BJ (cell line): ENCODE results near the gene RBM26. TPM values are rescaled to one million over a fixed set of nuclear protein-coding genes. Genes with fewer than 3 reads are reported as not detected.
"Not testable (repeated sequence)": the region's sequence is repeated elsewhere in the genome, so short reads cannot be mapped to it uniquely, and the experiment has no call there.

Experiments used
- CTCF ChIA-PET: fragments of 350-600 bp; formaldehyde crosslinking; extraction: SDS; loops from one replicate; lab custom pipeline; 2021; ENCODE audit warnings: antibody characterized with exemption, inconsistent platforms; lab: Yijun Ruan, JAX
- POLR2A ChIA-PET: fragments of 300-600 bp; sonication (Branson Sonifier 250); formaldehyde crosslinking; extraction: SDS; loops from one replicate; lab custom pipeline; 2021; ENCODE audit warnings: antibody characterized with exemption; lab: Charles Lee
- DNase-seq: peaks from one replicate; pipeline ENCODE4 v3.0.0-alpha.2; 2011; ENCODE audit warnings: low read depth
- H3K27me3 ChIP-seq: 2 replicates; pipeline ENCODE4 v1.6.0; 2011; ENCODE audit warnings: low read length; ENCODE audit not compliant: control insufficient read depth, insufficient read depth
- H3K36me3 ChIP-seq: 2 replicates; pipeline ENCODE4 v1.5.1; 2011; ENCODE audit warnings: low read length; ENCODE audit not compliant: control insufficient read depth, insufficient read depth
- H3K4me3 ChIP-seq: 2 replicates; pipeline ENCODE4 v1.5.1; 2011; ENCODE audit warnings: low read depth, mild to moderate bottlenecking, control low read depth, low read length
- polyA plus RNA-seq: library from polyadenylated mRNA; depleted of rRNA; stranded (reverse); fragments of >200 nt; gene quantifications from 2 replicates; pipeline ENCODE4 v1.2.3, GENCODE V29; 2011
- TF ChIP-seq, protein P1 (sequence below): IDR thresholded peaks from 2 replicates; pipeline ENCODE4 v1.5.1; 2011; ENCODE audit warnings: low read depth, mild to moderate bottlenecking, control low read depth, inconsistent platforms, low read length, moderate library complexity; ENCODE audit not compliant: insufficient read depth

RBM26 gene
- polyA plus RNA-seq, 1 experiment = 7.9 TPM

DNA sequence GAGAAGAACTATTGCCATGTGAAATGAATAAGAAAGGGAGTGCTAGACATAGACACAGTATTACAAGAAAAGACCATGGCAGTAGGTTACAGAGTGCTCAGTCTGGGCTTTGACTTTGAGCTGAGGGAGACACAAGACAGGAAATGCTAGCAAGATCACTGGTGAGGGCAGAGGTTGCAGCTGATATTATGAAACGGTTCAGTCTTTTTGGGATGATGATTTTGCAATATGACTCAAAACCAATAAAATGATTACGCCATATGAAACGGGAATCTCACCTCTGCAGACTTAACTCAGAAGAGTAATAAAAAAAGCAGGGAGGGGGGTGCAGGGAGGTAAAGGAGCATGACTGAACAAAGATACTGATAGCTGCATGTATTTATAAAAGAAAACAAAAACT, 123.1 kb downstream of the RBM26 start:
- TF ChIP-seq, protein P1, sequence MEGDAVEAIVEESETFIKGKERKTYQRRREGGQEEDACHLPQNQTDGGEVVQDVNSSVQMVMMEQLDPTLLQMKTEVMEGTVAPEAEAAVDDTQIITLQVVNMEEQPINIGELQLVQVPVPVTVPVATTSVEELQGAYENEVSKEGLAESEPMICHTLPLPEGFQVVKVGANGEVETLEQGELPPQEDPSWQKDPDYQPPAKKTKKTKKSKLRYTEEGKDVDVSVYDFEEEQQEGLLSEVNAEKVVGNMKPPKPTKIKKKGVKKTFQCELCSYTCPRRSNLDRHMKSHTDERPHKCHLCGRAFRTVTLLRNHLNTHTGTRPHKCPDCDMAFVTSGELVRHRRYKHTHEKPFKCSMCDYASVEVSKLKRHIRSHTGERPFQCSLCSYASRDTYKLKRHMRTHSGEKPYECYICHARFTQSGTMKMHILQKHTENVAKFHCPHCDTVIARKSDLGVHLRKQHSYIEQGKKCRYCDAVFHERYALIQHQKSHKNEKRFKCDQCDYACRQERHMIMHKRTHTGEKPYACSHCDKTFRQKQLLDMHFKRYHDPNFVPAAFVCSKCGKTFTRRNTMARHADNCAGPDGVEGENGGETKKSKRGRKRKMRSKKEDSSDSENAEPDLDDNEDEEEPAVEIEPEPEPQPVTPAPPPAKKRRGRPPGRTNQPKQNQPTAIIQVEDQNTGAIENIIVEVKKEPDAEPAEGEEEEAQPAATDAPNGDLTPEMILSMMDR = no peak
- DNase-seq = no peak
- peaks cover 4% of the 10 kb centered on the region for H3K27me3 ChIP-seq
- H3K4me3 ChIP-seq = no peak overlapping the region
- POLR2A ChIA-PET = no interaction called here
- CTCF ChIA-PET = no interaction called here
- no peaks in the 10 kb centered on the region for H3K36me3 ChIP-seq

DNA sequence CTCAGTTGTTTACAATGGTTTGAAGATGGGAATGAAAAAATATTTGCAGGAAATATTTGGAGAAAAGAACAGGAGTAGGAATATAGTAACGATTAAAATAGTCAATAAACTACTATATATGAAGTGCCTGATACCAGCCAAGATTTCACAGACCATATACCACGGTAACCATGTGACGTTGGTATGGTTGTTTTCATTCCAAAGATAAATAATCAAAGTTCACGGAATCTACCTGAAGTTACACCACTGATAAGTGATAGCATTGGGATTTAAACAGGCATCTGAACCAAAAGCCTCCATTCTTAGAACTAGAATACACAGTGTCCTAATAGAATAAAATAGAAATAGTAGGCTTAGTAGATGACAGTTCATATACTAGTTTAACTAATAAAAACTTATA, 123.5 kb downstream of the RBM26 start:
- DNase-seq = no peak
- POLR2A ChIA-PET = no interaction called here
- TF ChIP-seq, protein P1 = no peak
- Histone ChIP-seq H3K4me3 (no peak overlapping the region), H3K27me3 (peaks cover 1% of the 10 kb centered on the region; the same call in 1 of the 2 replicates), H3K36me3 (no peaks in the 10 kb centered on the region)
- CTCF ChIA-PET = no interaction called here

DNA sequence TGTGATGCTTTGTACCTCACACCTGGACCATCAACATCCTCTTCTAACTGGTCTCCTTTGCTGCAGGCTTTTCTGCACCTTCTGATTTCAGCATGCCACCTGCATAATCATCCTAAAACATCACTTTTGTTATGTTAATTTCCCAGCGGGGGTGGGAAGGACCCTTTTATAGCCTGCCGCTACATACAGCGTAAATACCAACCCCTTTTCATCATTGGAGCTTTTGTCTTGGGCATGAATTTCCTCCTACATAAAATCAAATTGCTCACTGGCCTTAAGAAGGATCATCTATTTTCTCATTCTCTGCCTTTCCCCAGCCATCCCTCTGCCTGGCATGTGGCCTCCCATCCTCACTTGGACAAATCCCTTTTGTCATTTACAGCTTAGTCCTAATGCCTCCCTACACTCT, 124.7 kb downstream of the RBM26 start:
- peaks cover 1% of the 10 kb centered on the region; the same call in 1 of the 2 replicates for H3K27me3 ChIP-seq
- no peaks in the 10 kb centered on the region for H3K36me3 ChIP-seq
- ChIA-PET CTCF (no interaction called here), POLR2A (no interaction called here)
- DNase-seq = no peak
- TF ChIP-seq, protein P1 = no peak
- no peak overlapping the region for H3K4me3 ChIP-seq

DNA sequence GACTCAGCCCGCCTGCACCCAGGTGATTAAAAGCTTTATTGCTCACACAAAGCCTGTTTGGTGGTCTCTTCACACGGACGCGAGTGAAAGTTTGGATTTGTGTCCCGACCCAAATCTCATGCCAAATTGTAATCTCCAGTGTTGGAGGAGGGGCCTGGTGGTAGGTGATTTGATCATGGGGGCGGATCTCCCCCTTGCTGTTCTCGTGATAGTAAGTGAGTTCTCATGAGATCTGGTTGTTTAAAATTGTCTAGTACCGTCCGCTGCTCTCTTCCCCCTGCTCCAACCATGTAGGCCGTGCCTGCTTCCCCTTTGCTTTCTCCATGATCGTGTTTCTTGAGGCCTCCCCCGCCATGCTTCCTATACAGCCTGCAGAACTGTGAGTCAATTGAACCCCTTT, 126.3 kb downstream of the RBM26 start:
- DNase-seq, H3K36me3 ChIP-seq, CTCF ChIA-PET, H3K4me3 ChIP-seq, POLR2A ChIA-PET, H3K27me3 ChIP-seq: not testable (repeated sequence)

DNA sequence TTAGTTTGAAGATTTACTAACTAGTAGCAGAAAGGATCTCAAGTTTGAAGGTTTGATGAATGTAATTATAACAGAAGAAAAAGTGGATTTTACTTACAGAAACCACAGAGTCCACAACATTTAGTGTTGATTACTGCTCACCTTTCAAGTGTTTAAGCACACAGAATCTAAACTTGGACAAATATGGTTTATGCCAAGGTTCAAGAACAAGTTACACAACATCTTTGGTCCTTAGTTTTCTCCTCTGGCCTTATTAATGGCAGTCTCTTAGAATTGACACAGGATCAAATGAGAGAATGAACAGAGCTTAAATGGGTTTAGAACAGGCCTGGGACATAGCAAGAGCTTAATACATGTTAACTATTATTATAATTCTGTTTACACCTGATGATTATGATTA, 133.0 kb downstream of the RBM26 start:
- CTCF ChIA-PET = interaction anchor here (0.8 kb wide), 1 partner anchor 10 kb away, joined by 3 read pairs; no protein-coding TSS in a partner anchor
- Histone ChIP-seq H3K27me3 (no peaks in the 10 kb centered on the region), H3K4me3 (no peak overlapping the region), H3K36me3 (no peaks in the 10 kb centered on the region)
- POLR2A ChIA-PET = no interaction called here
- TF ChIP-seq, protein P1 = no peak
- no peak for DNase-seq

DNA sequence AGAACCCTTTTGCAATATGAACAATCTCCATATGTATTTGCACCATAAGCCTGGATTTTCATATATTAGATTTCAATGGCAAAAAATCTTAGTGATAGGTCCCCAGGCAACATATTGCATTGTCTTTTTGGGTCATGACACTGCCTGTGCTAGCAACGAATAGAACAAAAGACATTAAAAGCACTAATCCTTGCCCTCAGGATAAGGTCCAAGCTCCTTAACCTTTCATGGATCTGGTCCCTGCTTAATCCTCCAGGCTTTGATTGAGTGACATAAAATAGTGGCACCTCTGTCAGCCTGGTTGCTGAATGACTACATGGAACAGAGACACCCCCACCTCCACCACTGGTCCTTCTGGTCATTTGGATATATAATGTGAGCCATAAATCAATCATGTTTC, 134.4 kb downstream of the RBM26 start:
- Histone ChIP-seq H3K27me3 (no peaks in the 10 kb centered on the region), H3K4me3 (no peak overlapping the region), H3K36me3 (no peaks in the 10 kb centered on the region)
- DNase-seq = no peak
- ChIA-PET CTCF (no interaction called here), POLR2A (no interaction called here)
- TF ChIP-seq, protein P1 = no peak
